ENCODE results near the gene COG5.
"Not testable (repeated sequence)": the region's sequence is repeated elsewhere in the genome, so short reads cannot be mapped to it uniquely, and the experiment has no call there.

The COG5 gene

DNA sequence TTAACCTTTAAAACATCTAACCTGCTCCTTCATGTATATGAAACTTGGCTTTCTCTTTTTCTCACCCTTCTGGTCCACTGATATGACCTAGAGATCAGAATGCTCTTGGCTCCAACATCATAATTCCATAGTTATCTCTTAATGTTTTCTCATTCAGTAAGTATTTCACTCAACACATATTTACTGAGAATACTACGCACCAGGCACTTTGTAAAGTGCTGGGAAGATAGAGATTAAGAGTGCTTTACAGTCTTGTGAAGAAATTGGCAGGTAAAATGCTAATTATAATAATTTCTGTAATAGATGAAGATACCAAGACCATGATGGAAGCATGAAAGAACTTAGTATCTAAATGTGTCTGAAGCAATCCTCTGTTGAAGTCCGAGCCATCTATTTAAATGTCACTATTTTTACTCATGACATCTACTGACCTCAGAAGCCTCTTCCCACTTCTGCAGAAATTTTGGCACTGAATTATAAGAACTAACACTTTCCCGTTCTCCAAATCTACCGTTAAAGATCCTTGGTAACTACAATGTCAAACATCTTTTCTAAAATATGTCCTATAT lies 278.7 kb downstream of the COG5 start:
- no peak for DNase-seq (ENCODE audit: low read depth in 3 of 3, low spot score in 1 of 3)

DNA sequence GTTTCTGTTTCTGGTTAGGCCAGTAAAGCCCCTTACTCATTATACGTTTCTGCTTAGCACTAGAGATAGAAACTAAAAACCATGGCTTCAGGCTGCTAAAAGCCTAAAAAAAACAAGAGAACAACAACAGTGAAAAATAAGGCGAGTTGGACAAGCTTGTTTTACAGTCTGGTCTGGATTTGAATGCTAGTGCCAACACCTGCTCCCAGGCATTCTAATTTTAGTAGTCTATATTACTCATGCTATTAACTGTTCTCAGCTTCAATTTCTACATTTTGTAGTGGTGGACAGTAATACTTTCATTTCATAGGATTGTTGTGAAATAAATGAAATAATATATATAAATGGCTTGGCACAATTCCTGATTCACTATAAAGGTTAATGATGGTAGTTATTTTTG lies 286.4 kb downstream of the COG5 start:
- DNase-seq (ENCODE audit: low read depth in 3 of 3, low spot score in 1 of 3) = no peak

DNA sequence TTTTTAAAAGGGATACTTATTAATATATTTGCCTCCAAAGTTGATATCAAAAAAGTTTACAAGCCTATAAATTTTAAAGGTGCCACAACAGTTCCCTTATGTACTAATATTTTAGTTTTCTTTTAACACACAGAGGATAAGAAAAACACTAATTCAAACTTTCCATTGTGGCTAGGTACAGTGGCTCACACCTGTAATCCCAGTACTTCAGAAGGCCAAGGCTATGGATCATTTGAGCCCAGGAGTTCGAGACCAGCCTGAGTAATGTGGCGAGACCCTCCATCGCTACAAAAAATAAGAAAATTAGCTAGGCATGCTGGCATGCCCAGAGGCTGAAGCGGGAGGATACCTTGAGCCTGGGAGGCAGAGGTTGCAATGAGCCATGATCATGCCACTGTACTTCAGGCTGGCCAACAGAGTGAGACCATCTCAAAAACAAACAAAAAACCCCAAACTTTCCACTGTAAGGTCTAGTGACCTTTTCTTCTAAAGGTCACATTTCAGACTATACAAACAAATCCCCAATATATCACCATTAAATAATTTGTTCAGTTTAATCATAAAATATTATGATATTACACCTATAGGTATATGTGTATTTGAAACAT lies 287.4 kb downstream of the COG5 start:
- DNase-seq (ENCODE audit: low read depth in 3 of 3, low spot score in 1 of 3) = no peak

DNA sequence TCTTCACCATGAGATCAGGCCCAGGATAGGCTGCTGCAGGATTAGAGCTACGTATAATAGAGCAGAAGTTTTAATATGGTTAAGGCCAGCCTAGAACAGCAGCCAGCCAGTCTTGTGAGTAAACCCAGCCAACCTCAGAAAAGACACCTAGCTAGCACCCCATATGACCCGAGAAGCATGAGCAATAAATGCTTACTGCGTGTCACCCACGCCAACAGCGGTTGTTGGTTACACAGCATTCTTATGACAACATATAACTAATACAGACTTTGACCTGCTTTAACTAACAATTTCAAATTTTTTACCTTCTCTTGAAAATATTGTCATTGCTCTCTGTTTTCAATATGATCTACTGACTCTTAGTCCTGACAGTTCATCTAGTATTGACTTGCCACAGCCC lies 289.2 kb downstream of the COG5 start:
- DNase-seq (ENCODE audit: low read depth in 3 of 3, low spot score in 1 of 3) = no peak

DNA sequence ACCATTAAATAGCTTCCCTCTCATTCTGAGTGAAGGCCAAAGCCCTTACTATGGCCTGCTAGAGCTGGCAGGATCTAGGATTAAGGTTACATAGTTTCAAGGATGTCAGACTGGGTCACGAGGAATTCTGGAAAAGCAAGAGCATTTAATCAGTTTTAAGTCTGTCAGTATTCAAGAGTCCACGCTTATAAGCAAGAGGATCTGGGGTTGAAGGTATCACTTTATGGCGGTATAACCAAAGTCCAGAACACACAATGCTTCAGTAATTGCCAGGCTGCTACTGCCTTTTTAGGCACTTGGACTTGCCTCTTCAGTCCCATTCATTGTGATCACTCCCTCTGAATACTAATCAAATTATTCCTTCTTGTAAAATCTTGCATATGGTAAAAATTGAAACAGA lies 293.9 kb downstream of the COG5 start:
- DNase-seq (ENCODE audit: low read depth in 3 of 3, low spot score in 1 of 3) = no peak

DNA sequence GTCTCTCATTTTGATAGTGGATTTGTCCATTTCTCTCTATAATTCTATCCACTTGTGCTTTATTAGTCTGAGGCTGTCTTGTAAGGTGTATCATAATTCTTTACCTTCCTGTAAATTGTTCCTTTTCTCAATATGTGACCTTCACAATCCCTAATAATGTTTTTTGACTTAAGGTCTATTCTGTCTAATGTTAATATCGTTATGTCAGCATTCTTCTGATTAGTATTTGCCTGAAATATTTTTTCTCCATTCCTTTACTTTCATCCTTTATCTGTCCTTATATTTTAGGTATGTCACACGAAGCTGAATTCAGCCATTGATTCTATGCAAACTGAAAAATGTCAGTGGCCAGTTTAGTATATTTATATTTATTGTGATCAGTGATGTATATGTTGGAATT lies 295.1 kb downstream of the COG5 start:
- no peak for DNase-seq (ENCODE audit: low read depth in 3 of 3, low spot score in 1 of 3)

DNA sequence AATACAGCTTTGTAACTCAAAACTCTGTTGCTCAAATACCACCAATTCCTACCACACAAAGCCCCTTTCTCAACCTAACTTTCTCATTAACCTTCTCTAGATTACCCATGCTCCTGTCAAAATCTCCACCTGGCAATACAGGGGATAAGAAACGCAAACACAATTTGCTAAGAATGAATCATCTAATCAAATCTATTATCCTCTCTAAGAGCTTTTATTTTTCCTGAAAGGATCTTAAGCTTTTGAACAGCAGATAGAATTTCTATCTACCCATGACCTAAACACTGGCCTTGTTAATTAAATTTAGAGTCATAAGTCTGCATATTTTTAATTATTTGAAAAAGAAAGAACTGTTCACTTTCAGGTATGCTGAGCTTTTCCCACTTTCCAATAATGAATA lies 296.6 kb downstream of the COG5 start:
- DNase-seq (ENCODE audit: low read depth in 3 of 3, low spot score in 1 of 3) = no peak

DNA sequence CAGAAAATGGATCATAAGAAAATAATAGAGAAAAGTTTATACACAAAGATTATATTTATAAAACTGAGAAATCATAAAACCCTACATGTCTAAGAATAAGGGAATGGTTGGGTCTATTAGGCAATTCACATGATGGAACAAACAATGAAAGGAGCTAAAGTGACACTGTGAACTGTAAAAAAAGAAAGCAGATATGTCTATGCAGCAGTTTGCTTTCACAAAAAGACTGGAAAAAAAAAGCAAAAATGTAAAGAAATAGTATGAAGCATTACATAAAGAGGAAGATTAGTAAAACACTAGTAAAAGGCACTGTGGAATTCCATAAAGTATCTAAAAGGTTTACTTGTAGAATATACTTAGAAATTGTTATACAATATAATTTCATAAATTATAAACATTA lies 299.0 kb downstream of the COG5 start:
- DNase-seq (ENCODE audit: low read depth in 3 of 3, low spot score in 1 of 3) = no peak

DNA sequence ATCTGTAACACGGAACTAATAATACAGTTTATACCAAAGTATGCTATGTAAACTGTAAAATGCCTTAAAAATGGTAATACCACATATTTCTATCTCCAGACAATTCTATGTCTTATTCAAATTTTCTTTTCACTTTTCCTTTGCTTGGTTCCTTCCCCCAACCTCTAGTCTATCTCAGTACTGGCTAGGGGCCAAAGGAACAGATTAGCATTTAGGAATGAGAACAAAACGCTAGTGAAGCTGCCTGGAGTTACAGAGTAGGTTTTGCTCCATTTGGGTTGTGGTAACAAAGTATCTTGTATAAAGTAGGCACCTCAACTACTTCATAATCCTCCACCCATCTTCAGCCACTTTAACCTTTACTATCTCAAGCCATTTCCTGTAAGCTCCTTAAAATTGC lies 300.9 kb downstream of the COG5 start:
- DNase-seq (ENCODE audit: low read depth in 3 of 3, low spot score in 1 of 3) = no peak

DNA sequence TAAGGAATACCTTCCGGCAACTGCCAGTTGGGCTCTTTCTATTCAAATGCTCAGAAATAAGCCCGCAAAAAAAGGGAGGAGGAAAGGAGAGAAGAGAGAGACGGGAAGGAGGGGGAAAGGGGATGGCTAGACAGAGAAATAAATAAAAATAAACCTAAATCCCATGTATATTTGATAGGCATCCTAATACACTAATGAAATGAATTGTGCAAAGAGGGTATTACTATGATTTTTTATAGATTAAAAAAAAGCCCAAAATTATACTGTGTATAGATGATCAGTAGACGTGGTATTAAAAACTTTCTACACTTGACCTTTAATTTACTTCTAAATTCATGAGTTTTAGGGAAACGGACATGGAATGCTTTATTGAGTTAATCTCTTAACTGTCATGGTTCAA lies 305.0 kb downstream of the COG5 start:
- no peak for DNase-seq (ENCODE audit: low read depth in 3 of 3, low spot score in 1 of 3)

DNA sequence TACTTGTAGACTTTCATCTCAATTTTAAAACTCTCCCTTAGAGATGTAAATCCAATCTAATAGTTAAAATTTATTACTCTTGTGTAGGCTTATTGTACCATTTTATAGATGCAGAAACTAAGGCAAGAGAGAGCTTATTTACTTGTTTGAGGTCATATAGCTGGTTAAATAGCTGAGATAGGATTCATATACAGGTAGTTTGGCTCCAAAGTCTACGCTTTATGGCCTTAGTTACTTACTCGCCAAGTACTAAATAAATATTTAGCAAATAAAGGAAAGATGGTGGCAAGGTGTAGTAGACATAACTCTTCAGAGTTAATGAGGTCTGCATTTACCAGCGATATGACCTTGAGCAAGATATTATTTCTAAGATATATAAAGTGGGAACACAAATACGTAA lies 308.1 kb downstream of the COG5 start:
- DNase-seq (ENCODE audit: low read depth in 3 of 3, low spot score in 1 of 3) = no peak

DNA sequence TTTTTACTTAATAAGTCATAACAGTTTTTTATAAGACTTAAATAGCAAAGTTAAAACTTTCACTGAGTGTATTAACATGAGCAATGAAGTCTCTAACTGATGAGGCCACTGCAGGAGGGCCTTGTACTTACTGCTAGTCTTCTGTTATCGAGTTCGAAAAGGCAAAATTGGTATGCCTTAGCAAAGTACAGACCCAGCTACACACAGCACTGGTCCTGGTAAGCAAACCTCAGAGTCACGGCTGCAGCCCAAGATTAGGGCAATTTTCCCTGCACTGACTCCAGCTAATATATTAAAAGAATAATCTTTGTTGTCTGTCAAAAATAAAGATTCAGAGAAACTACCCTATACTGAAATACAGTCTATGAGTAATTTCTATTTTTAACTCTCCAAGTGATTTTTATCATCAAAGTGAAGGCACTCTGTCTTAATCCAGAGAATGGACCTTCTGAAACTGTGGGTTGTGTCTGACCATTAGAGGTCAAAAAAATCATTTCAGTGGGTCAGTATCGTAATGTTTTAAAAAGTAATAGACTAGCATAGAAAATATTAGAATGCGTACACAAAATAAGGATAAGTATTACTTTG lies 309.2 kb downstream of the COG5 start:
- DNase-seq (ENCODE audit: low read depth in 3 of 3, low spot score in 1 of 3) = no peak

DNA sequence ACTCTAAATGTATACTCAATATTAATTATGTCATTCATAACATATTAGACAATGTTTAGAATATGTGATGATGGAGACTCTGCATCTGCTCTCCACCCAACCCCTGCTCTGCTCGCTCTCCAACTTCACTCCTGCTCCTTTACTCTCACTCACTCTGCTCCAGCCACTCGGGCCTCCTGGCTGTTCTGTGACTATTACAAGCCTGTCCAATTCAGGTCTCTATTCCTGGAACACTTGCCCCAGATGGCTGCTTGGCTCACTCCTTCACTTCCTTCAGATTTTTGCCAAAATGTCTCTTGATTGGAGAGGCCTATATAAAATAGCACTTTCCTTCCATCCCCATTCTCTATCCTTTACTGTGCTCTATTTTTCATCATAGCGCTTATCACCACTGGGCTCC lies 310.1 kb downstream of the COG5 start:
- no peak for DNase-seq (ENCODE audit: low read depth in 3 of 3, low spot score in 1 of 3)

DNA sequence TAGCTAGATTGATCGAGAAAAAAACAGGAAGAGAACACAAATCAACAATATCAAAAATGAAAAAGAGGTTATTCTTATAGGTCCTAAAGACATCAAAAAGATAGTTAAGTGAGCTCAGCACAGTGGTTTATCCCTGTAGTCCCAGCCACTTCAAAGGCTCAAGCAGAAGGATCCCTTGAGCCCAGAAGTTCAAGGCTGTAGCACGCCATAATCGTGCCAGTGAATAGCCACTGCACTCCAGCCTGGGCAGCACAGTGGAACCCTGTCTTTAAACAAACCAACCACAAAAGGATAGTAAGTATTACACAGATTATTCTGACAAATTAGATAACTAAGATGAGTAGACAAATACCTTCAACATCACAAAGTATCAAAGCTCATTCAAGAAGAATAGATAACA lies 311.8 kb downstream of the COG5 start:
- DNase-seq (ENCODE audit: low read depth in 3 of 3, low spot score in 1 of 3) = no peak

DNA sequence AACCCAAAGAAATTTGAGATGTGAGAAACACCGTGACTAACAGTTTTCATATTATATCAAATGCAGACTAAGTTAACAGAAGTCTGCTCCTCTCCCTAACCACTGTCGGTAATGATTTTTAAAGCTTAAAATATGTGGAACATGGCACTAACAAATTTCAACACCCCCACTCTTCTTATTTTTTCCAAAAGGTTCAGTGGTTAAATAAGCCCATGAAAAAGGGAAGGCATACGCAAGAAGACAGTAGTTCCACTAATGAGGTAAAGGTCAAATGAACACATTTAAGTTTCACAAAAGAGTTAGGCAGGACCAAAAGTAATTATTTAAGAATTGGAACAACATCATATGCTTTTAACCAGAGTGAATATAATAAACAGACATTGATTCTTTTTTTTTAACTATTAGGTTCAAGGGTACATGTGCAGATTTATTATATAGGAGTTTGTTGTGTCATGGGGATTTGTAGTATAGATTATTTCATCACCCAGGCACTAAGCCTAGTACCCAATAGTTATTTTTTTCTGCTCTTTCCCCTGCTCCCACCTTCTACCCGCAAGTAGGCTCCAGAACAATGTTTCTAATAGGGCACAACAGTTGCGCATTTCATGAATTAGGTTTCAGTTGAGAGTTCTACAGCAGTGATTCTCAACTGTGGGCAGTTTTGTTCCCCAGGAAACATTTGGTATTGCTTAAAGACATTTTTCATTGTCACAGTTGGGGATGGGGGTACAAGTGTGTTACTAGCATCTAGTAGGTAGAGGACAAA lies 315.0 kb downstream of the COG5 start:
- no peak for DNase-seq (ENCODE audit: low read depth in 3 of 3, low spot score in 1 of 3)

DNA sequence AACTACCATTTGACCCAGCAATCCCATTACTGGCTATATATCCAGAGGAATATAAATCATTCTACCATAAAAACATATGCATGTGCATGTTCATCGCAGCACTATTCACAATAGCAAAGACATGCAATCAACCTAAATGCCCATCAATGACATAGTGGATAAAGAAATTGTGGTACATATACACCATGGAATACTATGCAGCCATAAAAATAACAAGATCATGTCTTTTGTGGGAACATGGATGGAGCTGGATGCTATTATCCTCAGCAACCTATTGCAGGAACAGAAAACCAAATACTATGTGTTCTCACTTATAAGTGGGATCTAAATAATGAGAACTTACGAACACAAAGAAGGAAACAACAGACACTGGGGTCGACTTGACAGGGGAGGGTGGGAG lies 316.9 kb downstream of the COG5 start:
- not testable (repeated sequence) for DNase-seq (ENCODE audit: low read depth in 3 of 3, low spot score in 1 of 3)

DNA sequence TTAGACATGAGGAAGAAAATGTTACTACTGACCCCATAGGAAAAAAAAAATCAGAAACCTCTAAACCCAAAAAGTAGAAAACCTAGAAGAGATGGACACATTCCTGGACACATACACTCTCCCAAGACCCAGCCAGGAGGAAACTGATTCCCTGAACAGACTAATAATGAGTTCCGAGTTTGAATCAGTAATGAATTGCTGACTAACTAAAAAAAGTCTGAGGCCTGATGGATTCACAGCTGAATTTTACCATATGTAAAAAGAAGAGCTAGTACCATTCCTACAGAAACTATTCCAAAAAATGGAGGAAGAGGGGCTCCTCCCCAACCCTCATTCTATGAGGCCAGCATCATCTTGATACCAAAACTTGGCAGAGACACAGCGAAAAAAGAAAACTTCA lies 319.1 kb downstream of the COG5 start:
- DNase-seq (ENCODE audit: low read depth in 3 of 3, low spot score in 1 of 3) = no peak

DNA sequence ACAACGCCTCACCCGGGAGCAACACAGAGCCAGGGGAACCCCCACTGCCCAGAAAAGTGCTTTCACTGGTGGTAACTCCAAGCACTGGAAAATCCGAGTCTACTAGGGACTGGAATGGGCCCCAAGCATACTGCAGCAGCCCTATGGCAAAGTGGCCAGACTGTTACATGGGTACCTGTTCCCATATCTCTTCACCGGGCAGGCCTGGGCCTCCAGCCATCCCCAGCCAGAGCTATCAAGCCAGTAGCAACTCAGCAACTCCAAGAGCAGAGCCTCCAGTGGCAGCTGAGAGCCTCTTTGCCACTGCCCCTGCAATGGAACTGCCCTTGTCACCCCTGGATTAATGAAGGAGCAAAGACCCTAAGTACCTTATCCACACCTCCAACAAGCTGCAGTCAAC lies 321.5 kb downstream of the COG5 start:
- DNase-seq (ENCODE audit: low read depth in 3 of 3, low spot score in 1 of 3) = no peak

DNA sequence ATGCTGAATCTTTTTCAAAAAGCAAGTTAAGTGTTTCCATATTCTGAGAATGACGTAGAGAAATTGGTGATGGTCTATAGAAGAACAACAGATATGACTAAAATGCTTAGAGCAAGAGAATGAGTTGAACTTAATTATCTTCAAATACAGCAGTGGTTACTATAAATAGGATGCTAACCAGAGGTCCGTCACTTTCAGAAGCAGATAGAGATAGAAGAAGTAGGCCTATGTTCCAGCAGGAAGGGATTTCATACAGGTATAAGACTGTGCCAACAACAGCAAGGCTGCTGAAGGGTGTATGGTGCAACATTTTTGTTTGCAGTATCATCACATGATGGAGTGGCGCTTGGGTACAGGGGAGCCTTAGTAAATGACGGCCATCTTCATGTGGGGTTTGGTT lies 326.3 kb downstream of the COG5 start:
- no peak for DNase-seq (ENCODE audit: low read depth in 3 of 3, low spot score in 1 of 3)

DNA sequence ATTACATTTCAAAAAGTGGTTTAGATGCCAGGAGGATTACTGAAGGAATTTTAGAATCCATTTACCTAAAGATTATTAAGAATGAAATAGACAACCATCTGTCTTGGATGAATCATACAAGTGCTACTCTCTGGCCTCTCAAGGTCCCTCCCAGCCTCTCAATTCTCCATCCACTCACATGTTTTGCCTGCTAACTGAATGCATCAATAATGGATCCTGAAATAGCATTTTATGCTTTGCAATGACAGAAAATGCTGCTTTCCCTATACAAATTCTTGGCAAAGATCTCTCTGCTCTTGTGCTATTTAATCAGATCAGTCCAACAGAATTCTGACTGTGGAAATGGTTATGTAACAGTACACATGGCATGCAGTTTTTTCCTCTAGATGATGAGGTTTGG lies 326.9 kb downstream of the COG5 start:
- DNase-seq (ENCODE audit: low read depth in 3 of 3, low spot score in 1 of 3) = no peak

DNA sequence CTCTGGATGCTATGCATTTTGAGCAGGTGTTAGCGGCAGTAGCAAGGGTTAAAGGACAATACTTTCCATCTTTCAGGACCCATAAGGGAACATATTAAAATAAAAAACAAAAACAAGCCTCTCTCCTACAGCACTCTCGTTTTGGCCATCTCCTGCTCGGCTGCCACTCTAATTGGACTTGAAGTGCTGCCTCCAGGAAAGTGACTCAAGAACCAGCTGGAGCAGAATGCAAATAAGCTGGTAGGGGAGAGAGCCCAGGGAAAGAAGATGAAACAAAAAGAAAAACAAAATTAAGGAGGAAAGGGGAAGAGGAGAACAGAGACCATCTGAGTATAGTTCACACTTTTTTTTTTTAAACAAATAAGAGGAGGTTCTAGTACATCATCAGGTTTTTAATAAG lies 329.3 kb downstream of the COG5 start:
- DNase-seq (ENCODE audit: low read depth in 3 of 3, low spot score in 1 of 3) = no peak

DNA sequence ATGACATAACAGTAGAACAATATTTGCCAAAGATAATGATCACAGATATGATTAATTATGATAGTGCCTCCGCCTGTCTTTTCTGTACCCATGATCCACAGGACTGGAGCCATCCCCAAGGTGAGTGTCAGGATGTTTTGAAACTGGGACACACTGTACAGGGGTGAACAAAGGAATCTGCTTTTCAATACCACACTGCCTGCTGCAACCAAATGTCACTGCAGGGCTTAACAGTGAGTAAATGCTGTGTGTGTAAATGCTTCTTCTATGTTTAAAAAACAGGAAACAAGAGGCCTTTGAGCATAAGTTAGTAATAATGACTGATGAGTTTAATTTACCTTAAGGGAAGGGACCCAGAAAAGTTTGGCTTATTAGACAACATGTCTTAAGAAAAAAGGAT lies 329.7 kb downstream of the COG5 start:
- no peak for DNase-seq (ENCODE audit: low read depth in 3 of 3, low spot score in 1 of 3)

DNA sequence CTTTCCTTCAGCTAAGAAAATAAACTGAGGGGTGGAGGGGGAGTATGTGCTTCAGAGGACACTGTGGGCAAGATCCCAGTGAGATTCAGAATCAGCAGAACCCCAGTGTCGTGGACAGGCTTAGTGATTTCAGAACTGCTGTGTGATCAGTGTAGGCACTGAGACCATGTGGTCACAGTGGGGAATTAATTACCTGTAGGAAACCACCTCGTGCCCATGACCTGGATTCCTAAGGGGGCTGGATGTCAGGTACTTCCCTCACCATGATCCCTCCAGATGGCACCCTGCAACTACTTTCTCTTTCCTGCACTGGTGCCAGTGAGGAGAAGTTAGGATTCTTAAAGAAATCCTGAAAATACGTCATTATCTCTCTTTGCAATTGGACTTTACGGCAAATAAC lies 330.5 kb downstream of the COG5 start:
- no peak for DNase-seq (ENCODE audit: low read depth in 3 of 3, low spot score in 1 of 3)

Data from stimulated activated CD4-positive, alpha-beta T cell treated with anti-CD3 and anti-CD28 coated beads, TNF-alpha, amount 100 ng/mL, for 1 hour (primary cell).